Spleen (tissue), 11 donors: ENCODE data around the gene TESPA1. TPM values are rescaled to one million over a fixed set of nuclear protein-coding genes. Genes with fewer than 3 reads are reported as not detected.

Experiments
- DNase-seq: peaks from one replicate; pipeline ENCODE4 v3.0.0-alpha.2; 2020
- H3K27ac ChIP-seq, 8 donors: fragments of 200-600 bp; sonication (generic) in 7 of 8; 1 replicate in 4 of 8; 2 replicates in 4 of 8; pipeline versions ENCODE4 v1.5.0 to v1.8.0; 2016 to 2021; ENCODE audit warnings: inconsistent platforms in 4 of 8, mild to moderate bottlenecking in 4 of 8, moderate library complexity in 1 of 8
- H3K27me3 ChIP-seq, 7 donors: fragments of 200-600 bp; sonication (generic) in 6 of 7; replicated peaks in 1 of 7; 1 replicate in 4 of 7; 2 replicates in 3 of 7; pipeline versions ENCODE4 v1.5.0 to v1.8.0; 2016 to 2021; ENCODE audit warnings: inconsistent platforms in 3 of 7, mild to moderate bottlenecking in 1 of 7
- H3K36me3 ChIP-seq, 6 donors: fragments of 200-600 bp; sonication (generic) in 5 of 6; 1 replicate in 4 of 6; 2 replicates in 2 of 6; pipeline versions ENCODE4 v1.5.0 to v1.8.0; 2016 to 2021; ENCODE audit warnings: inconsistent platforms in 2 of 6
- H3K4me1 ChIP-seq, 6 donors: fragments of 200-600 bp; sonication (generic) in 5 of 6; 1 replicate in 3 of 6; 2 replicates in 3 of 6; pipeline versions ENCODE4 v1.5.0 to v1.8.0; 2016 to 2021; ENCODE audit warnings: inconsistent platforms in 3 of 6
- H3K4me3 ChIP-seq, 8 donors: fragments of 200-600 bp; sonication (generic) in 7 of 8; 1 replicate in 4 of 8; 2 replicates in 4 of 8; pipeline versions ENCODE4 v1.5.0 to v1.8.0; 2016 to 2021; ENCODE audit warnings: inconsistent platforms in 4 of 8, mild to moderate bottlenecking in 4 of 8, moderate library complexity in 2 of 8
- H3K9me3 ChIP-seq, 8 donors: fragments of 200-600 bp; sonication (generic) in 7 of 8; 1 replicate in 4 of 8; 2 replicates in 4 of 8; pipeline versions ENCODE4 v1.5.0 to v1.8.0; 2016 to 2021; ENCODE audit warnings: inconsistent platforms in 4 of 8
- POLR2A ChIP-seq, 3 donors: fragments of 450-650 bp; IDR thresholded peaks; one replicate each; pipeline ENCODE4 v1.5.1; 2017; ENCODE audit warnings: antibody characterized with exemption in 3 of 3, mild to moderate bottlenecking in 1 of 3
- POLR2AphosphoS5 ChIP-seq, 3 donors: sonication (generic); formaldehyde crosslinking; IDR thresholded peaks; one replicate each; pipeline ENCODE4 v1.5.1; 2017; ENCODE audit warnings: antibody characterized with exemption in 3 of 3
- WGBS, 5 donors: extraction: QIAGEN DNeasy Blood & Tissue Kit in 3 of 5; methylation state at CpG; one replicate each; pipeline versions ENCODE4 v1.1.5 to v1.1.7; 2013 to 2018; 5-methylcytosine and 5-hydroxymethylcytosine counted together
- intact Hi-C: fragments of 100-400 bp; cut with DNase I; formaldehyde crosslinking; loops from one replicate; pipeline ENCODE4 v1.15.0; 2023; ENCODE audit warnings: low total_unique reads
- polyA plus RNA-seq, 3 donors: library from polyadenylated mRNA; stranded (reverse); fragments of 200-250 nt; gene quantifications; one replicate each; pipeline ENCODE4 v1.2.1, GENCODE V29; 2013
- total RNA-seq, 7 donors: library from RNA; depleted of rRNA in 3 of 7; stranded (reverse); fragments of >200 nt in 3 of 7; fragmentation: NEBNext Ultra II Directional in 4 of 7; extraction: Animal tissue kit (Norgen Biotek cat#: 25700) in 4 of 7; gene quantifications; one replicate each; pipeline versions ENCODE4 v1.1.0 to v1.2.1, GENCODE V29; 2016 to 2021
- TF ChIP-seq, protein P1 (sequence below), 11 experiments: fragments of 200-600 bp in 7 of 11; fragments of 450-650 bp in 4 of 11; sonication (generic) in 4 of 11; IDR thresholded peaks in 8 of 11; conservative IDR thresholded peaks in 3 of 11; 1 replicate in 7 of 11; 2 replicates in 4 of 11; pipeline versions ENCODE4 v1.4.0 to v1.8.0; 2016 to 2021; ENCODE audit warnings: antibody characterized with exemption in 11 of 11, inconsistent platforms in 4 of 11, mild to moderate bottlenecking in 1 of 11
- donor health status: healthy with polysubstance abuse.
- donor health status: DM: no; HTN: no; CAD: no; lungs with moderate emphysema.
- donor health status: DM: no; HTN: no; CAD: no.
- donor health status: Bipolar disorder and iron deficiency.
- donor health status: healthy.
- donor health status: DM: no; HTN: no; CAD: no.
- donor health status: DM: yes; HTN: yes; CAD: no.

Gene TESPA1
- total and polyA plus RNA-seq, 10 donors, result 7.3 to 16.8 (median 13.4) TPM

DNA sequence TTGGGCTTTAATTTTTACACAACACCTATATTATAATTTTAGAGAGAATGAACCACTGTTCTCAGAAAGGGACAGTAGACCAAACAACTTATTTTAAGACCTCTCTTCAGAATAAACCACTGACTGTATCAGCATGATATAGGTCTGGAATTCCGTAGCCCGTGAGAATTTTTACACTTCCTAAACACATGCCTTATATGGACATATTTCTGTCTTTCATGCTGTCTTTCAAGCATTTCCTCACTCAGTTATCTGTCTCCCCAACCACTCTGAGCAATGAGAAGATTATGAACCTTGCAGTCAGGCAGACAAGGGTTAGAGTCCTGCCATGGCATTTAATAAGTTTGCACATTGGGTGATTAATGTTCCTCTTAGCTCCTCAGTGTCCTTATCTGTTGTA, 17.8 kb upstream of the TESPA1 start:
- WGBS, 5 donors, result 70 to 84% (median 82%) methylated on average over 2 of the region's 2 CpGs
- intact Hi-C loops, result no loop called here
- TF ChIP-seq POLR2A (IDR thresholded peaks at IDR 0.05), result no peak
- TF ChIP-seq POLR2AphosphoS5 (IDR thresholded peaks at IDR 0.05), result no peak
- TF ChIP-seq, protein P1, sequence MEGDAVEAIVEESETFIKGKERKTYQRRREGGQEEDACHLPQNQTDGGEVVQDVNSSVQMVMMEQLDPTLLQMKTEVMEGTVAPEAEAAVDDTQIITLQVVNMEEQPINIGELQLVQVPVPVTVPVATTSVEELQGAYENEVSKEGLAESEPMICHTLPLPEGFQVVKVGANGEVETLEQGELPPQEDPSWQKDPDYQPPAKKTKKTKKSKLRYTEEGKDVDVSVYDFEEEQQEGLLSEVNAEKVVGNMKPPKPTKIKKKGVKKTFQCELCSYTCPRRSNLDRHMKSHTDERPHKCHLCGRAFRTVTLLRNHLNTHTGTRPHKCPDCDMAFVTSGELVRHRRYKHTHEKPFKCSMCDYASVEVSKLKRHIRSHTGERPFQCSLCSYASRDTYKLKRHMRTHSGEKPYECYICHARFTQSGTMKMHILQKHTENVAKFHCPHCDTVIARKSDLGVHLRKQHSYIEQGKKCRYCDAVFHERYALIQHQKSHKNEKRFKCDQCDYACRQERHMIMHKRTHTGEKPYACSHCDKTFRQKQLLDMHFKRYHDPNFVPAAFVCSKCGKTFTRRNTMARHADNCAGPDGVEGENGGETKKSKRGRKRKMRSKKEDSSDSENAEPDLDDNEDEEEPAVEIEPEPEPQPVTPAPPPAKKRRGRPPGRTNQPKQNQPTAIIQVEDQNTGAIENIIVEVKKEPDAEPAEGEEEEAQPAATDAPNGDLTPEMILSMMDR (IDR thresholded peaks at IDR 0.05 in 8 of 11, conservative IDR thresholded peaks at IDR 0.05 in 3 of 11), result no peak

DNA sequence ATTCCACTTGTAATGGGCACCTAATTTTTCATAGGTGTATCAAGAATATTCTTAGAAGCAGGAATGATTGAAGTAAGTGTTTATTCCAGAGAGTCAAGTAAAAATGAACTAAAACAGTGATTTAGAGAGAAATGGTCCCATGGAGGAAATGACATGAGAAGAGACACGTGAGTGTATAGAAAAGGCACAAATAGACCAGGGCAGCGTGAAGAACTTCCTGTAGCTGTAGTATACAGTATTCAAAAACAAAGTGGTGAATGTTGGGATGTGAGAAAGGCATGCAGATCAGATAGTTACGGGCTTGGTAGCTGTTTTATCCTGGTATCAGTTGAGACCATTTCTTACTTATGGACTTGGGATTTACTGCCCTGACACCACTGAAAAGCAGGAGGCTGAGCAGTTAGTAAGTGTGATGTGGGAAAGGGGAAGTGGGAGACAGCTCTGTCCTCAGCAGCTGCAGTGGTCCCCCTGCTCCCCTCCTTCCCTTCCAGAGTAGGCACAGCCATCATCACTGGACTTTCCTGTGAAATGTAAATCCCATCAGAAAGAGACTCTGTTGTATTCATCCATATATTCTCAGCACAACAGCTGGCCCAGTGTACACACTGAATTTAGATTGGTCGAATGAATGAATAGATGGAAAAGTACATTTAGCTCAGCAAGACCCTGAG, 16.8 kb upstream of the TESPA1 start:
- intact Hi-C loops, result no loop called here
- TF ChIP-seq POLR2AphosphoS5 (IDR thresholded peaks at IDR 0.05) (no peak), POLR2A (IDR thresholded peaks at IDR 0.05) (no peak)
- TF ChIP-seq, protein P1 (IDR thresholded peaks at IDR 0.05 in 8 of 11, conservative IDR thresholded peaks at IDR 0.05 in 3 of 11), result no peak
- Histone ChIP-seq H3K27ac (peak overlapping the region in 2 of 8 donors; percentile 12 to 23), H3K9me3 (peaks cover 0 to 4% (median 4%) of the 10 kb centered on the region in 8 donors), H3K27me3 (no peaks in the 10 kb centered on the region), H3K4me3 (no peak overlapping the region), H3K4me1 (peaks cover 0 to 11% (median 2%) of the 10 kb centered on the region in 6 donors), H3K36me3 (no peaks in the 10 kb centered on the region)
- WGBS, 5 donors, result 36 to 47% (median 43%) methylated on average over 4 of the region's 4 CpGs
- no peak for DNase-seq

More for the DNA sequence above, 17.8 kb upstream of the TESPA1 start:
- H3K9me3 ChIP-seq, result peaks cover 0 to 13% (median 5%) of the 10 kb centered on the region in 8 donors
- H3K27ac ChIP-seq, result no peak overlapping the region
- DNase-seq, result no peak
- no peaks in the 10 kb centered on the region for H3K36me3 ChIP-seq
- H3K4me3 ChIP-seq, result no peak overlapping the region
- H3K4me1 ChIP-seq, result peaks cover 0 to 11% (median 2%) of the 10 kb centered on the region in 6 donors
- no peaks in the 10 kb centered on the region for H3K27me3 ChIP-seq

DNA sequence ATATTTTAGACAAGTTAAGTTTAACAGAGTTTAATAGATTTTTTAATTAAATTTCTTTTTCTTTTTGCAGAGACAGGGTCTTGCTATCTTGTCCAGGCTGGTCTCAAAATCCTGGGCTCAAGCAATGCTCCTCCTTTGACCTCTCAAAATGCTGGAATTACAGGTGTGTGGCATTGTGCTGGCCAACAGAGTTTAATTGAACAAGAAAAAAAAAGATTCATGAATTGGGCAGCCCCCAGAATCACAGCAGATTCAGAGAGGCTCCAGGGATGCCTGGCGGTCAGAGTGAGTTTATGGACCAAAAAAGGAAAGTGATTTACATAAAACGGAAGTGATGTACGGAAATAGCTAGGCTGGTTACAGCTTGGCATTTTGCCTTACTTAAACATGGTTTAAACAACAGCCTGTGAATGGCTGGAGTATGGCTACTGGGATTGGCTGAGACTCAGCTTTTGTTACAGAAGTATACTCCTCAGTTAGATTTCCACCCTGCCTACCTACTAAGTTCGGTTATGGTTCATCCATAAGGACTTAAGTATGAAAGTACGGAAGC, 14.5 kb upstream of the TESPA1 start:
- no peak for TF ChIP-seq POLR2AphosphoS5 (IDR thresholded peaks at IDR 0.05)
- TF ChIP-seq, protein P1 (IDR thresholded peaks at IDR 0.05 in 8 of 11, conservative IDR thresholded peaks at IDR 0.05 in 3 of 11), result no peak
- TF ChIP-seq POLR2A (IDR thresholded peaks at IDR 0.05), result no peak
- H3K36me3 ChIP-seq, result no peaks in the 10 kb centered on the region
- intact Hi-C loops, result loop anchor here (5.0 kb wide), 1 partner anchor 73 kb away; no protein-coding TSS in a partner anchor
- H3K4me1 ChIP-seq, result peaks cover 0 to 11% (median 2%) of the 10 kb centered on the region in 6 donors
- H3K27ac ChIP-seq, result no peak overlapping the region
- H3K27me3 ChIP-seq, result no peaks in the 10 kb centered on the region
- H3K9me3 ChIP-seq, result no peaks in the 10 kb centered on the region
- DNase-seq, result no peak
- no peak overlapping the region for H3K4me3 ChIP-seq
- 52 to 64% (median 55%) methylated on average over 5 of the region's 5 CpGs for WGBS, 5 donors

DNA sequence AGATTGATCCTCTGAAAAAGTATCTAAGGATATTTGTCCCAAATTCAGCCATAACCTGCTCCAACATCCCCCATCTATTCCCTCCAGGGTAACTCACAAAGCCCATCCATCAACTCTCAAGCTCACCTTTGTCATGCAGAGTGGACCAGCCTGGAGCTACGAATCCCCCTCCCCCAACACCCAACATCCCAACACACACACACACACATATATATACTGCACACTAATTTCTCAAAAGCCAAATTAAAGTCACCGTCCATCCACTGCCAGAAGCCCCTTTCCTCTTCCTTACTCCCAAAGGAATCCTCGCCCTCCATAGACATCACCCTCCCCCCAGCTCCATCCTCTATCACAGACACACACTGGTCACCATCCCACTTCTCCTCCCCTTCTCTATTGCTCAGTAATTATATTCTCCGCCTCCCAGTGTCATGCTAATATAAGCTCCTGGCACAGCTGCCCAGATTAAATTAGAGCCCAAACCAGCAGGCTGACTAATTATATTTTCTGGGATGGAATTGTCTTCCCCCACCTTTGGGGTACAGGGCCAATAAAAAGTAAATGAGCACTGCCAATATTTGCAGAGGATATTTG, 13.5 kb upstream of the TESPA1 start:
- intact Hi-C loops, result loop anchor here (5.0 kb wide), 1 partner anchor 74 kb away; no protein-coding TSS in a partner anchor

More for the DNA sequence above, 13.5 kb upstream of the TESPA1 start:
- Histone ChIP-seq H3K4me1 (peaks cover 0 to 16% (median 4%) of the 10 kb centered on the region in 6 donors), H3K36me3 (no peaks in the 10 kb centered on the region), H3K4me3 (no peak overlapping the region), H3K27me3 (no peaks in the 10 kb centered on the region), H3K9me3 (no peaks in the 10 kb centered on the region), H3K27ac (no peak overlapping the region)
- DNase-seq, result no peak
- WGBS, 5 donors, result 62 to 89% (median 82%) methylated on average over 4 of the region's 4 CpGs
- TF ChIP-seq, protein P1 (IDR thresholded peaks at IDR 0.05 in 8 of 11, conservative IDR thresholded peaks at IDR 0.05 in 3 of 11), result no peak
- TF ChIP-seq POLR2AphosphoS5 (IDR thresholded peaks at IDR 0.05) (no peak), POLR2A (IDR thresholded peaks at IDR 0.05) (no peak)
